ENCODE measurements around the gene STAT4. TPM values are rescaled to one million over a fixed set of nuclear protein-coding genes. Genes with fewer than 3 reads are reported as not detected.

Gene STAT4
- total RNA-seq, 4 donors from 2014 or later: 1.0 to 6.6 (median 4.4) TPM

DNA sequence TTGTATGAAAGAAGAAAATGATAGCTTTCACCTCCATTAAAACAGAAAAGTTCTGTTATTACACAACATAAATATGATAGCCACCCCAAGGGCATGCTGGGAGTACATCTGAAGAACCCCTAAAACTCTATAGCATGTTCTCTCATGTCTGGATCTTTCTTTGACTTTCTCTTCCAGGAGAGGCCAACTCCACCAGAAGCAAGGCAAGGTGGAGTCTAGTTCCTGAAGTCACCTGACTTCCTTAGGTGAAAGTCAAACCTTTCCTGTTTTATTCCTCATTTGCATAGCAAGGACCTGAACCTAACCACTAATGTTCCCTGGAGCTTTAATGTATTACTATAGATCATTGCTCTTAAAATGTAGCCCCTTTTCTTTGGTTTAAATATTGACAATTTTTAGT lies 142.5 kb downstream of the STAT4 start:
- intact Hi-C loops (cut with DNase I): no loop called here

DNA sequence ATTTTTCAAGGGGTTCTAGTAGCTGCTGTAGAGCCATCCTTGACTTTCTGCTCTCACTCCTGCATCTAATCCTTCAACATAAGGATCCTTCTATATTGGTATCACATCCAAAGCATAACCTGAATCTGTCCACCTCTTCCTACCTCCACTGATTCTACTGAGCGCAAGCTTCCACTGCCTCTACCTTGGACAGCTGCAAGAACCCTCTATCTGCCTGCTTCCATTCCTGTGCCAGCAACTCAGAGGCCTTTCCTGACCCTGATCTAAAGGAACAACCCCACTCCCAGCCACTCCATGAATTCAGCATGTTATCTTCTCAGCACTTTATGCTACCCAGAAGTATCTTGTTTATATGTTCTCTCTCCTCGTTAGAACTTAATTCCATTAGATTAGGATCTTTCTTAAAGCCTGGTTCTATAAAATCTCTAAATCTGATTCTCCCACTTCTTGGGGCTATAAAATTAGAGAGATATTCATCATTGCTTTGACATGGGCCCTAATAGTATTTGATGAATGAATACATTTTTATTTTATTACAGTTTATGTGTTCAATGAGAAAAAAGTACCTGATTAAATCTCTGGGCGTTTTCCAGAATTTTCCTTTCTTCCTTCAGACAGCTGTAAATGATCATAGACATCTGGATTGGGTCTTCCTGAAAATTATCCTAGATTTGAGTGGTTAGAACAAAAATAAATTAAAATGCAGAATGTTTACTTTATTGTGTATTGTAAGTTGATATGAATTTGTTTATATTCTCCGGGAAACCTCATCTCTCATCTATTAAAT lies 143.6 kb downstream of the STAT4 start:
- DNase-seq: no peak
- 96% methylated on average over 4 of the region's 4 CpGs for WGBS, 2 donors
- TF ChIP-seq, protein P1, sequence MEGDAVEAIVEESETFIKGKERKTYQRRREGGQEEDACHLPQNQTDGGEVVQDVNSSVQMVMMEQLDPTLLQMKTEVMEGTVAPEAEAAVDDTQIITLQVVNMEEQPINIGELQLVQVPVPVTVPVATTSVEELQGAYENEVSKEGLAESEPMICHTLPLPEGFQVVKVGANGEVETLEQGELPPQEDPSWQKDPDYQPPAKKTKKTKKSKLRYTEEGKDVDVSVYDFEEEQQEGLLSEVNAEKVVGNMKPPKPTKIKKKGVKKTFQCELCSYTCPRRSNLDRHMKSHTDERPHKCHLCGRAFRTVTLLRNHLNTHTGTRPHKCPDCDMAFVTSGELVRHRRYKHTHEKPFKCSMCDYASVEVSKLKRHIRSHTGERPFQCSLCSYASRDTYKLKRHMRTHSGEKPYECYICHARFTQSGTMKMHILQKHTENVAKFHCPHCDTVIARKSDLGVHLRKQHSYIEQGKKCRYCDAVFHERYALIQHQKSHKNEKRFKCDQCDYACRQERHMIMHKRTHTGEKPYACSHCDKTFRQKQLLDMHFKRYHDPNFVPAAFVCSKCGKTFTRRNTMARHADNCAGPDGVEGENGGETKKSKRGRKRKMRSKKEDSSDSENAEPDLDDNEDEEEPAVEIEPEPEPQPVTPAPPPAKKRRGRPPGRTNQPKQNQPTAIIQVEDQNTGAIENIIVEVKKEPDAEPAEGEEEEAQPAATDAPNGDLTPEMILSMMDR (IDR thresholded peaks at IDR 0.05): no peak
- TF ChIP-seq POLR2A (IDR thresholded peaks at IDR 0.05): no peak
- Histone ChIP-seq H3K4me3 (replicated peaks in 1 of 3) (no peak overlapping the region), H3K9me3 (no peaks in the 10 kb centered on the region), H3K27me3 (no peaks in the 10 kb centered on the region), H3K4me1 (peaks cover 0 to 18% of the 10 kb centered on the region in 2 donors), H3K36me3 (peaks cover 39 to 42% of the 10 kb centered on the region in 2 donors), H3K27ac (no peak overlapping the region)
- intact Hi-C loops (cut with DNase I): no loop called here

More for the DNA sequence above, 142.5 kb downstream of the STAT4 start:
- Histone ChIP-seq H3K36me3 (peaks cover 31 to 35% of the 10 kb centered on the region in 2 donors), H3K9me3 (no peaks in the 10 kb centered on the region), H3K4me3 (replicated peaks in 1 of 3) (no peak overlapping the region), H3K4me1 (peaks cover 9 to 26% of the 10 kb centered on the region in 2 donors), H3K27me3 (no peaks in the 10 kb centered on the region), H3K27ac (no peak overlapping the region)
- no peak for TF ChIP-seq POLR2A (IDR thresholded peaks at IDR 0.05)
- TF ChIP-seq, protein P1 (IDR thresholded peaks at IDR 0.05): no peak
- no peak for DNase-seq

DNA sequence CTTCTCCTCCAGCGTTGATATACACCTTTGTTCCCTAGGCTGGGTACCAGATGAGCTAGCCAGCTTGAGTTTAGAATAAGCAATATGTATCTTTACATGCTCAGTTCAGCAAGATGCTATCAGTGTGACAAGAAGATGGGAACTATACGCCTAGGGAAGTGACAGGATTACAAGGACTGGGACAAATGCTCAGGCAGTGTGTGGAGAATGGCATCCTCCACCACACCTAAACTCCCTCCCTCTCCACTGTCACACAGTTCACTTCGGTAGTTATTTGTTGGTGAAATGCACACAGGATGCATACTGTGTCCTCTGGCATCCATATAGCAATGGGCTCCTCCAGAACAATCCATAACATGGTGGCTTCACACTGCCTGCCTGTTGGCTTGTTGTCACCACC lies 144.5 kb downstream of the STAT4 start:
- Histone ChIP-seq H3K36me3 (peaks cover 39 to 50% of the 10 kb centered on the region in 2 donors), H3K27me3 (no peaks in the 10 kb centered on the region), H3K9me3 (no peaks in the 10 kb centered on the region), H3K4me3 (replicated peaks in 1 of 3) (no peak overlapping the region), H3K27ac (no peak overlapping the region), H3K4me1 (peaks cover 0 to 9% of the 10 kb centered on the region in 2 donors)
- 95 to 96% methylated on average over 3 of the region's 3 CpGs for WGBS, 2 donors
- intact Hi-C loops (cut with DNase I): no loop called here
- DNase-seq: no peak
- no peak for TF ChIP-seq POLR2A (IDR thresholded peaks at IDR 0.05)
- TF ChIP-seq, protein P1 (IDR thresholded peaks at IDR 0.05): no peak

DNA sequence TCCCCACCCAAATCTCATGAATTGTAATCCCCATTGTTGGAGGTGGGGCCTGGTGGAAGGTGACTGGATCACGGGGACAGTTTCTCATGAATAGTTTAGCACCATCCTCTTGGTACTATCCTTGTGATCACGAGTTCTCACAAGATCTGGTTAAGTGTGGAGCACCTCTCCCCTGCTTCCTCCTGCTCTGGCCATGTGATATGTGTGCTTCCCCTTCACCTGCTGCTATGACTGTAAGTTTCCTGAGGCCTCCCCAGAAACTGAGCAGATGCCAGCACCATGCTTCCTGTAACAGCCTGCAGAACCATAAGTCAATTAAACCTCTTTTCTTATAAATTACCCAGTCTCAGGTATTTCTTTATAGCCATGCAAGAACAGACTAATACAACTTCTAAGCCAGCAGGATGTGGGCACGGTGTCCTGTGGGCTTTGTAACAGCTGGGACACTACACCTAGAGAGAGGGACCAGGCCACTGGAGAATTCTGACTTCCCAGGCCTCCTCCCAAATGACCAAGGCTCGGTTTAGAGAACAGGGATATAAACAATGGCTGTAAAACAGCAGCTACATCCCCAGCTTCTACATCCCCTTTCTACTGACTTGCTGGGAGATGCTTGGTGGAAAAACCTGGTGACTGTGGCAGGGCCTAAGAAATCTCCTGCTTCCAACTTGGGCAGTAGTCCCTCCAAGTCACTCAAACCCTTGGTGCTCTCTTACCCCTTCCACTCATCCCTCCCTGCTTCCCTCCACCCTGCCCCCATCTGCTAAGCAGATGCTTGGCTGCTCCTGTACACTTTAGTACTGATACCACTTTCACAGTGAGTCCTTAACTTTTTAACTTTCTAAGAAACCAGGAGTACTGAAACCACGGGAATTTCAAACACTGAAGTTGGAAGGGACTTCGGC lies 147.1 kb downstream of the STAT4 start:
- 93 to 96% methylated on average over 6 of the region's 6 CpGs for WGBS, 2 donors
- intact Hi-C loops (cut with DNase I): no loop called here
- H3K36me3 ChIP-seq: peaks cover 55 to 56% of the 10 kb centered on the region in 2 donors

More for the DNA sequence above, 147.1 kb downstream of the STAT4 start:
- TF ChIP-seq, protein P1 (IDR thresholded peaks at IDR 0.05): no peak
- no peak for TF ChIP-seq POLR2A (IDR thresholded peaks at IDR 0.05)
- Histone ChIP-seq H3K9me3 (no peaks in the 10 kb centered on the region), H3K27ac (no peak overlapping the region), H3K27me3 (no peaks in the 10 kb centered on the region), H3K4me1 (no peaks in the 10 kb centered on the region), H3K4me3 (replicated peaks in 1 of 3) (no peak overlapping the region)
- DNase-seq: no peak

Data from thyroid gland (tissue), 4 donors.